OCI-LY7 (cell line): ENCODE results near the gene RBBP5. TPM values are rescaled to one million over a fixed set of nuclear protein-coding genes. Genes with fewer than 3 reads are reported as not detected.

Experiments used
- BruUV-seq: library from RNA; stranded (reverse); fragments of 400-500 nt; replicated peaks from 2 replicates; lab custom pipeline; 2021; lab: Mats Ljungman, UMichigan
- CTCF ChIA-PET: fragments of 300-600 bp; sonication (Branson Sonifier 250); formaldehyde crosslinking; loops from one replicate; lab custom pipeline; 2022; ENCODE audit warnings: antibody characterized with exemption; ENCODE audit not compliant: unreplicated experiment; lab: Charles Lee
- POLR2A ChIA-PET: fragments of 300-600 bp; sonication (Branson Sonifier 250); formaldehyde crosslinking; loops from one replicate; lab custom pipeline; 2022; ENCODE audit warnings: antibody characterized with exemption; lab: Charles Lee
- DNase-seq: peaks from one replicate; pipeline ENCODE4 v3.0.0-alpha.2; 2015; ENCODE audit warnings: low spot score
- H2AFZ ChIP-seq: fragments of 200-600 bp; sonication (generic), shearing (Covaris generic); 2 replicates; pipeline ENCODE4 v1.6.1; 2014; ENCODE audit warnings: mild to moderate bottlenecking, antibody characterized with exemption, low read length, moderate library complexity
- H3K27ac ChIP-seq: fragments of 200-600 bp; sonication (generic); 2 replicates; pipeline ENCODE4 v1.5.1; 2014; ENCODE audit warnings: mixed run types, low read depth, mild to moderate bottlenecking, moderate library complexity, low read length, inconsistent platforms; ENCODE audit not compliant: poor library complexity, severe bottlenecking
- H3K36me3 ChIP-seq: fragments of 200-600 bp; sonication (generic); 2 replicates; pipeline ENCODE4 v1.6.1; 2014; ENCODE audit warnings: mild to moderate bottlenecking, antibody characterized with exemption, low read length, moderate library complexity, mixed read lengths; ENCODE audit not compliant: insufficient read depth
- H3K4me1 ChIP-seq: fragments of 200-600 bp; sonication (generic); 2 replicates; pipeline ENCODE4 v1.5.1; 2014; ENCODE audit warnings: mild to moderate bottlenecking, low read length; ENCODE audit not compliant: insufficient read depth, poor library complexity, severe bottlenecking
- H3K4me2 ChIP-seq: fragments of 200-600 bp; sonication (generic); 2 replicates; pipeline ENCODE4 v1.6.1; 2014; ENCODE audit warnings: mild to moderate bottlenecking, low read length
- H3K4me3 ChIP-seq: fragments of 200-600 bp; sonication (generic); 2 replicates; pipeline ENCODE4 v1.5.1; 2014; ENCODE audit warnings: mild to moderate bottlenecking, low read depth, low read length; ENCODE audit not compliant: poor library complexity, severe bottlenecking
- H3K79me2 ChIP-seq: fragments of 200-600 bp; sonication (generic); 2 replicates; pipeline ENCODE4 v1.6.1; 2016; ENCODE audit warnings: low read depth, mild to moderate bottlenecking, low read length, moderate library complexity, mixed read lengths; ENCODE audit not compliant: insufficient read depth
- H3K9me2 ChIP-seq: fragments of 200-600 bp; sonication (generic); 2 replicates; pipeline ENCODE4 v1.6.1; 2016; ENCODE audit warnings: mild to moderate bottlenecking, low read length, mixed read lengths; ENCODE audit not compliant: insufficient read depth
- H3K9me3 ChIP-seq: fragments of 200-600 bp; sonication (generic); 2 replicates; pipeline ENCODE4 v1.6.1; 2014; ENCODE audit warnings: mild to moderate bottlenecking, mixed run types, low read length, mixed read lengths
- H4K20me1 ChIP-seq: fragments of 200-600 bp; sonication (generic); 2 replicates; pipeline ENCODE4 v1.6.1; 2014; ENCODE audit warnings: mild to moderate bottlenecking, antibody characterized with exemption, low read length, moderate library complexity, mixed read lengths; ENCODE audit not compliant: insufficient read depth
- EZH2phosphoT487 ChIP-seq: fragments of 200-600 bp; sonication (generic); IDR thresholded peaks from 2 replicates; pipeline ENCODE4 v1.6.1; 2018; ENCODE audit warnings: low read depth, borderline replicate concordance, mild to moderate bottlenecking, mixed run types, antibody characterized with exemption, low read length, moderate library complexity, mixed read lengths
- intact Hi-C: fragments of 100-400 bp; cut with micrococcal nuclease; formaldehyde crosslinking; loops from one replicate; pipeline ENCODE4 v1.10.0; 2022; ENCODE audit not compliant: unreplicated experiment
- total RNA-seq, 2 experiments: library from RNA; depleted of rRNA in 1 of 2; stranded (reverse); fragments of >200 nt in 1 of 2; shearing (Covaris generic) in 1 of 2; gene quantifications; 2 replicates each; pipeline ENCODE4 v1.2.3, GENCODE V29; 2014 to 2022
- TF ChIP-seq, protein P1 (sequence below): fragments of 200-600 bp; sonication (generic); conservative IDR thresholded peaks from 2 replicates; pipeline ENCODE4 v1.5.1; 2014; ENCODE audit warnings: mild to moderate bottlenecking, antibody characterized with exemption, low read length, moderate library complexity, mixed read lengths

Gene RBBP5
- total RNA-seq, 2 experiments from 2014 or later = 11.9 to 17.4 TPM

- Histone ChIP-seq H4K20me1 (no peaks in the 10 kb centered on the region), H3K9me2 (no peaks in the 10 kb centered on the region), H3K4me3 (no peak within 1 kb of the TSS), H3K27ac (no peak within 1 kb of the TSS), H2AFZ (no peak within 1 kb of the TSS), H3K4me2 (no peak within 1 kb of the TSS), H3K4me1 (no peaks in the 10 kb centered on the region), H3K9me3 (no peaks in the 10 kb centered on the region), H3K79me2 (no peaks in the 10 kb centered on the region), H3K36me3 (no peaks in the 10 kb centered on the region)
- no TSS peak for BruUV-seq
- intact Hi-C loops = no loop called here
- ChIA-PET CTCF (no interaction called here), POLR2A (no interaction called here)
- DNase-seq = no peak
- TF ChIP-seq EZH2phosphoT487 = no peak
- TF ChIP-seq, protein P1, sequence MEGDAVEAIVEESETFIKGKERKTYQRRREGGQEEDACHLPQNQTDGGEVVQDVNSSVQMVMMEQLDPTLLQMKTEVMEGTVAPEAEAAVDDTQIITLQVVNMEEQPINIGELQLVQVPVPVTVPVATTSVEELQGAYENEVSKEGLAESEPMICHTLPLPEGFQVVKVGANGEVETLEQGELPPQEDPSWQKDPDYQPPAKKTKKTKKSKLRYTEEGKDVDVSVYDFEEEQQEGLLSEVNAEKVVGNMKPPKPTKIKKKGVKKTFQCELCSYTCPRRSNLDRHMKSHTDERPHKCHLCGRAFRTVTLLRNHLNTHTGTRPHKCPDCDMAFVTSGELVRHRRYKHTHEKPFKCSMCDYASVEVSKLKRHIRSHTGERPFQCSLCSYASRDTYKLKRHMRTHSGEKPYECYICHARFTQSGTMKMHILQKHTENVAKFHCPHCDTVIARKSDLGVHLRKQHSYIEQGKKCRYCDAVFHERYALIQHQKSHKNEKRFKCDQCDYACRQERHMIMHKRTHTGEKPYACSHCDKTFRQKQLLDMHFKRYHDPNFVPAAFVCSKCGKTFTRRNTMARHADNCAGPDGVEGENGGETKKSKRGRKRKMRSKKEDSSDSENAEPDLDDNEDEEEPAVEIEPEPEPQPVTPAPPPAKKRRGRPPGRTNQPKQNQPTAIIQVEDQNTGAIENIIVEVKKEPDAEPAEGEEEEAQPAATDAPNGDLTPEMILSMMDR = no peak
These were observed 78.6 kb downstream of the RBBP5 start, which contains the start of gene CNTN2 for GRCh38 chr1:205042911-205043806. Gene CNTN2, plus strand, starts transcription at chr1:205043212. Its CDS starts 9,974 bp downstream, at chr1:205053186.

DNA sequence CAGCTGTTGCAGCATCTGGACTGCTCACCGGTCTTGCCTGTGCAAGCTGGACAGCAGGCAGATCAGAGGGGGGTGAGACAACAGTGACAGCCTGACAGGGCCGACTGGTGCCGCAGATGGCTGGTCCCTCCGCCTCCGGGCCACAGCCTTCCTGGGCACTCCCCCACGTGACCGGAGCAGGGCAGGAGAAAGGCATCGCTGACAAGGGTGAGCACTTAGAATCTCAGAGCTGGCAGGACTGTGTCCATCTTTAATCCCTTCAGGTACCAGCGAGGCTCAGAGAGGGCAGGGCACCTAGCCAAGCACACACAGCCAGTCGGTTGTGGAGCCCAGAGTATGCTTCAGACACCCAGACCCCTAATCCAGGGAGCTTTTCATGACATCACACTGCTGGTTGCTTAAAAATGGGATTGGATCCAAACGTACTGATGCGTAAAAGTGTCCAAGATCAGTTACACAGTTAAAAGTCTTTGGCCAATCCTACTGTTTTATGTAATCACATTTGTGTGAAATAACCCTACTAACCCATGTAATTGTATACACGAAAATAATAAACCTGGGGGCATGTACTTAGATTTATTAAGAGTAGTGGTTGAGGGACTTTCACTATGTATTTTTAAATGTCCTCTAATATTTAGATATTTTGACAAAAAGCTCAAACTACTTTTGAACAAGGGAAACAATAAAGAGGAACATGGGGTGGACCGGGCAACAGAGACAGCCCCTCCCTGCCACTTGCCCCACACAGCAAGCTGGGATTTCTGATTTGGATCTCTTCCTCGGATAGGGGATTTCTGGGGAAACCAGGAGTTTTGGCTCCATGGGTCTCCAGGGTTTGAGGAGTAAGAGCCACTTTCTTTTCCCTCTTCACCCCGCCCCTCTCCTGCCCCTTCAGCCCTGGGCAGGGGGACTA lies 79.5 kb downstream of the RBBP5 start:
- ChIA-PET CTCF (no interaction called here), POLR2A (no interaction called here)
- no peak for TF ChIP-seq EZH2phosphoT487
- TF ChIP-seq, protein P1 = no peak
- no peak for DNase-seq
- no TSS peak for BruUV-seq
- Histone ChIP-seq H2AFZ (no peak overlapping the region), H3K27ac (no peak overlapping the region), H3K36me3 (no peaks in the 10 kb centered on the region), H3K79me2 (no peaks in the 10 kb centered on the region), H3K4me2 (no peak overlapping the region), H3K4me3 (no peak overlapping the region), H4K20me1 (no peaks in the 10 kb centered on the region), H3K9me3 (no peaks in the 10 kb centered on the region), H3K9me2 (no peaks in the 10 kb centered on the region), H3K4me1 (no peaks in the 10 kb centered on the region)
- intact Hi-C loops = no loop called here
